ENCODE measurements around the gene XXYLT1.

DNA sequence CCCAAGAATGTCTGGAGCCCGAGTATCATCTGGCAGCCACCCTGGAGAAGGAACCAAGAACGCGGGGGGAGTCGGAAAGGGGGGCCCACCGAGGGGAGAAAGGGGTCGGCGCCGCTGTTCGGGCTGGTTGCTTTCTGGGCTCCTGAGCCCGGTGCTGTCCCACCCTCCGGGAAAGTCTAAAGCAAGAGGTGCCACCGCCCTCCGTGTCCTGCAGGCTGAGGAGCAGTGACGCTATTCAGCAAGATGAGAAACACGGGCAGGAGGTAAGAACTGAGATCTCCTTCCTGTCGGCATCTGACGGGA lies 234.8 kb downstream of the XXYLT1 start:
- TF ChIP-seq, protein P1, sequence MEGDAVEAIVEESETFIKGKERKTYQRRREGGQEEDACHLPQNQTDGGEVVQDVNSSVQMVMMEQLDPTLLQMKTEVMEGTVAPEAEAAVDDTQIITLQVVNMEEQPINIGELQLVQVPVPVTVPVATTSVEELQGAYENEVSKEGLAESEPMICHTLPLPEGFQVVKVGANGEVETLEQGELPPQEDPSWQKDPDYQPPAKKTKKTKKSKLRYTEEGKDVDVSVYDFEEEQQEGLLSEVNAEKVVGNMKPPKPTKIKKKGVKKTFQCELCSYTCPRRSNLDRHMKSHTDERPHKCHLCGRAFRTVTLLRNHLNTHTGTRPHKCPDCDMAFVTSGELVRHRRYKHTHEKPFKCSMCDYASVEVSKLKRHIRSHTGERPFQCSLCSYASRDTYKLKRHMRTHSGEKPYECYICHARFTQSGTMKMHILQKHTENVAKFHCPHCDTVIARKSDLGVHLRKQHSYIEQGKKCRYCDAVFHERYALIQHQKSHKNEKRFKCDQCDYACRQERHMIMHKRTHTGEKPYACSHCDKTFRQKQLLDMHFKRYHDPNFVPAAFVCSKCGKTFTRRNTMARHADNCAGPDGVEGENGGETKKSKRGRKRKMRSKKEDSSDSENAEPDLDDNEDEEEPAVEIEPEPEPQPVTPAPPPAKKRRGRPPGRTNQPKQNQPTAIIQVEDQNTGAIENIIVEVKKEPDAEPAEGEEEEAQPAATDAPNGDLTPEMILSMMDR (IDR thresholded peaks at IDR 0.05), result no peak
- no peak for TF ChIP-seq POLR2A (IDR thresholded peaks at IDR 0.05)
